HepG2 (cell line): ENCODE results near the gene TUT1.

ENCODE experiments used
- EZH2 ChIP-seq: conservative IDR thresholded peaks from 2 replicates; pipeline ENCODE4 v1.6.1; 2012; ENCODE audit warnings: mild to moderate bottlenecking, low read depth, low read length, moderate library complexity
- TF ChIP-seq, protein P1 (sequence below): sonication (generic); formaldehyde crosslinking; IDR thresholded peaks from 2 replicates; pipeline ENCODE4 v1.5.0; 2020; ENCODE audit warnings: mild to moderate bottlenecking, missing genetic modification reagents, moderate library complexity
- TF ChIP-seq, protein P2 (sequence below), 2 experiments: sonication (generic) in 1 of 2; formaldehyde crosslinking in 1 of 2; IDR thresholded peaks; 2 replicates each; pipeline versions ENCODE4 v1.5.1 to v1.6.1; 2011 to 2020; ENCODE audit warnings: borderline replicate concordance in 1 of 2, low read depth in 1 of 2, low read length in 1 of 2, mild to moderate bottlenecking in 1 of 2, missing genetic modification reagents in 1 of 2, moderate library complexity in 1 of 2

DNA sequence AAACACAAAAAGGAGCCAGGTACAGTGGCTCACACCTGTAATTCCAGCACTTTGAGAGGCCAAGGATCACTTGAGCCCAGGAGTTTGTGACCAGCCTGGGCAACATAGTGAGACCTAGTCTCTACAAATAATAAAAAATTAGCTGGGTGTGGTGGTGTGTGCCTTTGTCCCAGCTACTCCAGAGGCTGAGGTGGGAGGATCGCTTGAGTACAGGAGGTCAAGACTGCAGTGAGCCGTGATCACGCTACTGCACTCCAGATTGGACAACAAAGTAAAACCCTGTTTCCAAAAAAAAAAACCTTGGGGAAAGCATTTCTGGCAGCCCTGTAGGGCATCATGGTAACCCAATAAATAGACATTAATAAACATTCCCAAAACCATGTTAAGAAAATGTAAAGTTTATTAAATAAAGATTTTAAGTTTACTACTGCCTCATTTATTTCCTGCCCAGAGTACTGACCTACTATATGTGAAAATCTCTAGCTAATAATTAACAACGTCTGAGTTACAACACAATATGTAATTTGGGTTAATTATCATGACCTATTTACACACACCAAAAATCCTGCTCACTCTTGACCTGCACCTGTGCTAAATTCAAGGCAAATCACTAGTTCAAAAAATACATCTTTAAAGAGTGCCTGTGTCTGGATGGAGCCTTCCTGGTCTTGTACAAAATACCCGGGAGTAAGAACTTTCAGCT lies 26.1 kb downstream of the TUT1 start:
- no peak for TF ChIP-seq EZH2
- TF ChIP-seq, protein P1, sequence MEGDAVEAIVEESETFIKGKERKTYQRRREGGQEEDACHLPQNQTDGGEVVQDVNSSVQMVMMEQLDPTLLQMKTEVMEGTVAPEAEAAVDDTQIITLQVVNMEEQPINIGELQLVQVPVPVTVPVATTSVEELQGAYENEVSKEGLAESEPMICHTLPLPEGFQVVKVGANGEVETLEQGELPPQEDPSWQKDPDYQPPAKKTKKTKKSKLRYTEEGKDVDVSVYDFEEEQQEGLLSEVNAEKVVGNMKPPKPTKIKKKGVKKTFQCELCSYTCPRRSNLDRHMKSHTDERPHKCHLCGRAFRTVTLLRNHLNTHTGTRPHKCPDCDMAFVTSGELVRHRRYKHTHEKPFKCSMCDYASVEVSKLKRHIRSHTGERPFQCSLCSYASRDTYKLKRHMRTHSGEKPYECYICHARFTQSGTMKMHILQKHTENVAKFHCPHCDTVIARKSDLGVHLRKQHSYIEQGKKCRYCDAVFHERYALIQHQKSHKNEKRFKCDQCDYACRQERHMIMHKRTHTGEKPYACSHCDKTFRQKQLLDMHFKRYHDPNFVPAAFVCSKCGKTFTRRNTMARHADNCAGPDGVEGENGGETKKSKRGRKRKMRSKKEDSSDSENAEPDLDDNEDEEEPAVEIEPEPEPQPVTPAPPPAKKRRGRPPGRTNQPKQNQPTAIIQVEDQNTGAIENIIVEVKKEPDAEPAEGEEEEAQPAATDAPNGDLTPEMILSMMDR (CRISPR knock-in tag) = no peak
- TF ChIP-seq, protein P2, sequence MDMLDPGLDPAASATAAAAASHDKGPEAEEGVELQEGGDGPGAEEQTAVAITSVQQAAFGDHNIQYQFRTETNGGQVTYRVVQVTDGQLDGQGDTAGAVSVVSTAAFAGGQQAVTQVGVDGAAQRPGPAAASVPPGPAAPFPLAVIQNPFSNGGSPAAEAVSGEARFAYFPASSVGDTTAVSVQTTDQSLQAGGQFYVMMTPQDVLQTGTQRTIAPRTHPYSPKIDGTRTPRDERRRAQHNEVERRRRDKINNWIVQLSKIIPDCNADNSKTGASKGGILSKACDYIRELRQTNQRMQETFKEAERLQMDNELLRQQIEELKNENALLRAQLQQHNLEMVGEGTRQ (IDR thresholded peaks at IDR 0.05; ENCODE audit: low read depth, low read length) = no peak
- TF ChIP-seq, protein P2 (CRISPR knock-in tag; IDR thresholded peaks at IDR 0.05; ENCODE audit: borderline replicate concordance) = no peak
